AG09319 (cell line): Measurements from ENCODE around the gene METTL14.

Experiments used
- DNase-seq: peaks from one replicate; pipeline ENCODE4 v3.0.0-alpha.2; 2010; ENCODE audit warnings: low read depth; ENCODE audit errors: extremely low read depth
- TF ChIP-seq, protein P1 (sequence below): IDR thresholded peaks from 2 replicates; pipeline ENCODE4 v1.5.1; 2011; ENCODE audit warnings: low read depth, mild to moderate bottlenecking, inconsistent platforms, low read length, moderate library complexity

Gene METTL14

DNA sequence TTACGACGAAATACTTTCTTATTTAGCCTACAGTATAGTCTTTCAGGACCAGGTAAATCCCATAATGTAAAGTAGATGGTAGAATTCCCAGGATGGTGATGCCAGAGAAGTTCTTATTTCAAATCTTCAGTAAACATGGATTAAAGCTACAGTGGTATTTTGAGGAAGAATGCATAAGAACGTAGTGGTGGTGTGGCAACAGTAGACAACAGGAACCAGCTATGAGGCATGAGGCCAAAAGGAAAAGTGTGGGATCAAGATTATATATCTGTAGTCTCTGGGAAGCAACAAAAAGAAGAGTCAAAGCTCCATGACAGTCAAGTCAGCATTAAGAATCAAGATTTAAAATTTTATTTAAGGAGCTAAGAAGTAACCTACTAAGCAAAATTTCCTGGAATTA, 60.2 kb downstream of the METTL14 start:
- DNase-seq, result no peak
- TF ChIP-seq, protein P1, sequence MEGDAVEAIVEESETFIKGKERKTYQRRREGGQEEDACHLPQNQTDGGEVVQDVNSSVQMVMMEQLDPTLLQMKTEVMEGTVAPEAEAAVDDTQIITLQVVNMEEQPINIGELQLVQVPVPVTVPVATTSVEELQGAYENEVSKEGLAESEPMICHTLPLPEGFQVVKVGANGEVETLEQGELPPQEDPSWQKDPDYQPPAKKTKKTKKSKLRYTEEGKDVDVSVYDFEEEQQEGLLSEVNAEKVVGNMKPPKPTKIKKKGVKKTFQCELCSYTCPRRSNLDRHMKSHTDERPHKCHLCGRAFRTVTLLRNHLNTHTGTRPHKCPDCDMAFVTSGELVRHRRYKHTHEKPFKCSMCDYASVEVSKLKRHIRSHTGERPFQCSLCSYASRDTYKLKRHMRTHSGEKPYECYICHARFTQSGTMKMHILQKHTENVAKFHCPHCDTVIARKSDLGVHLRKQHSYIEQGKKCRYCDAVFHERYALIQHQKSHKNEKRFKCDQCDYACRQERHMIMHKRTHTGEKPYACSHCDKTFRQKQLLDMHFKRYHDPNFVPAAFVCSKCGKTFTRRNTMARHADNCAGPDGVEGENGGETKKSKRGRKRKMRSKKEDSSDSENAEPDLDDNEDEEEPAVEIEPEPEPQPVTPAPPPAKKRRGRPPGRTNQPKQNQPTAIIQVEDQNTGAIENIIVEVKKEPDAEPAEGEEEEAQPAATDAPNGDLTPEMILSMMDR, result no peak

DNA sequence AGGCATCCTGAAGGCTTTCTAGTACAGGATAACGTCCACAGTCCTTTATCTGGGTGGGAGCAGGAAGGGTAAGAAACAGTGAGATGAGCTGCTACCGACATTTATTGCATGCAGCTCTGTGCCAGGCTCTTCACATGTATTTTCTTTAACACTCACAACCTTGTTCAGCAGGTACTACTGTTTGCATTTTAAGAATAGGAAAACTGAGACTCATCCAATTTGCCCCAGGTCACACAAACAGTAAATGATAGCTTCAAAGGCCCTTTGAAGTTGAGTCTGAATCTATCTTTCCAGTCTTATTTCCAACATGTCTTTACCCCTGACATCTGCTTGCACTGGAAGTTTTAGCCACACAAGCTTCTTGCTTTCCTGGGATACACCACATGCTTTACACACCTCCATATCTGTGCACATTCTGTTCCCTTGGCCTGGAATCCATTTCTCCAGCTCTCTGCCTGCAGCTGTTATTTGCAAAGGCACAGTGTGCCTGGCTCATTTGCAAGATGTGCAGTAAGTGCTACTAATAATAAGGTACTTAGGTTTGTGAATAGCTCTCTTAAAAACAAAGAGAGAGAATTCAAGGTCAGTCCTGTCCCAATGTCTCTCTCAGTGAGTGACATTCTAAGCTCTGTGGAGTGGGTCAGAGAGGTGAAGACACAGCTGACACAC, 61.2 kb downstream of the METTL14 start:
- no peak for DNase-seq
- TF ChIP-seq, protein P1, result no peak

DNA sequence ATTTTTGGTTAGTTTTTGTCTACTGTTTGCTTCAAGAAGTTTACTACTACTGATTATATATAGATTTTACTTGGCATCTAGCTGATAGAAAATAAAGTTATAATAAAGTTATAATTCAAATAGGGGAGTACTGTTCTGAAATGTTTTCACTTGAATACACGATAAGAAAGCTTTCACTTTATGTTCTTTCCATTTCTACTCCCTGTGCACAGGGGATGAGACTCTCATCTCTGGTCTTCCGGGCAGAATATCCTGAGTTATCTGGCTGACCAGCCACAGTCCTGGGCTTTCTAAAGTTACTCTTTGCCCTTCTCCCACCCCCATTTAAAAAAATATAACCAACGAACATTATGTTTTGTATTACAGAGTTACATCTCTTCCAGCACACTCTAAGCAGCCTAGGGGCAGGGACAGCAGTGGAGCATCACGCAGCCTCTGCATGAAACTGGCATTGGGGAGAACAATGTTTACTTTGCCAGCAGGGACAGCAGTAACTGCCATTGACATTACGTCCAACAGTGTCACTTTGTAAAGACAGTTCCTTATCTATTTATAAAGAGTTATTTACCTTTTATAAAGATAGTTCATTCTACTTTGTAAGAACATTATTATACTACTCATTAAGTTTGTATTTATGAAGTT, 64.3 kb downstream of the METTL14 start:
- TF ChIP-seq, protein P1, result no peak
- DNase-seq, result no peak

DNA sequence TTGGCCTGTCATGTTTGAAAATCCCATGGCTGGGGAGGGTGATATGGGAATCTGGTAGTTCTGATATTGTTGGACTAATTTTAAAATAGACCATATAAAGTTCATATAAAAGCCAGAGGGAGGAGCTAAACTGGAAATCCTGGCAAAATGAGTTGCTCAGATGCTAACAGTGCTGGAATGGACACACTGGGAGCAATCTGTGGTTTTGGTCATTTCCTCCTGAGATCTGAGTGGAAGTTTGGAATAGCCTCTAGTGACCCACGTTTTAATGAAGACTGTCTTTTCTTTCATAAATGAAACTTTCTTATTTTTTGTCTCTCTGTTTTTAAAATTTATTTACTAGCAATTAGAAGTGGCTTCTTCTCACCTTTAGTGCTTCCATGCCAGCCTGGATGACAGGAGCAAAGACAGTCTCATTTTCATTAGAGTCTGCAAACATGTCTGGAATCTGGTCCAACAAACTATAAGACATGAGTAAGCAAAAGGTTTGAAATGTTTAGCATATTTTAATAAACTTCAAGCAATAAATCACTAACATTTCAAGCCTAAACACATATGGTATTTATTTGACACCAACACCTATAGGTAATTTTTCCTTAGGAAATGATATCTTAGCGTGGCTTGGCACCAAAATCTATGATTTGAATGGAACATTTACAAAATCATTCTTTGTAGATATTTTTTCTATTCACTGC, 66.6 kb downstream of the METTL14 start:
- no peak for DNase-seq
- TF ChIP-seq, protein P1, result no peak

DNA sequence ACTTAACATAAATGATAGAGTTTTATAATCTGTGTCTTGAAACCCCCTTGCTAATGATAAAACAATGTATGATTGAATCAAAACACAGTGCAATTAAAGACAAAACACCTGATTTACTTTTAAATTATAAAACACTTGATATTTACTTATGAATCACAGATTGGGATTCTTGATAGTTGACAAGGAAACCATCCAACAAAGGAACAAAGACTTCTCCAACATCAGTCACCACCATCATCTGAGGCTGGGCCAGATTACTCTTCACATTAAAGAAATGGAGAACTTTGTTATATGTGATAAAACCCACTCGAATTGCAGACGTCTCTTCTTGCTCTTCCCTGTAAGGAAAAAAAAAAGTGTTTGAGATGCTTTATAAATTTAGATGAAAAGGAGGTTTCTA, 67.4 kb downstream of the METTL14 start:
- DNase-seq, result no peak
- TF ChIP-seq, protein P1, result no peak

DNA sequence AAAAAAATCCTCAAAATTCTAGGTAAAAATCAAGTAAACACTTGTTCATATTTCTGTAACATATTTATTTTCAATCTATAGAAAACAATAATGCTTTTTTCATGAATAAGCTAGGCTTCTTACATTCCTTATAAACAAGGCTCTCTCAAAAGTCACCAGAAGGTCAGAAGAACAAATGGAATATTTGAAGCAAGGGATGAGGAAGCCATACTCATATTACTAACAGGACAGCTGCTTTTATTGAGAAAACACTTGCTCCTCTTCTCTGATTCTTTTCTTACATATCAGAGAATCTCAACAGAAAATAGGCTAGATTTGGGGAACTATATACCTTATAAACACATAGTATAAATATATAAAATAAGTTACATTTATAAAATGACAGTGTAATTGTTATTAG, 67.9 kb downstream of the METTL14 start:
- TF ChIP-seq, protein P1, result no peak

DNA sequence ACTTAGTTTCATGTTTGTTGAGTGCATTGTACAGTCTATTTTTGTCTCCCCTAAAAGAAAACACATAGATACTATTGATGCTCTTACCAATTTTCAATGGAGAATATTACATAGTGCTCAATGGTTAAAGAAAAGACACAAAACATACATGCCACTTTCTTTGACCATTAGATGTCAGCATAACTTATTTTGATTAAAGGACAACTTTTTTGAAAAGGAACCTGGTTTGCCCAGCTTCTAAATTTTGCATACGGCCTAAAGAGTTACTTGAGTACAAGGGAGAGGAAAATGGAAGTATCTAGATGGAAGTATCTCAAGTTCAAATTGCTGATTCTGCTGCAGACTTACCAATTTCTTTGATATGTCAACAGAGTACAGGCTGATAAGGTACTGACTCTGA, 68.5 kb downstream of the METTL14 start:
- no peak for DNase-seq
- TF ChIP-seq, protein P1, result no peak

More for the DNA sequence above, 67.9 kb downstream of the METTL14 start:
- DNase-seq, result no peak
